ENCODE data around the gene HIVEP3.
"Not testable (repeated sequence)": the region's sequence is repeated elsewhere in the genome, so short reads cannot be mapped to it uniquely, and the experiment has no call there.

HIVEP3 gene

GRCh38 chr1:41709873-41710272, 208.8 kb downstream of the HIVEP3 start:
- peaks cover 21% of the 10 kb centered on the region for H3K4me1 Mint-ChIP-seq (ENCODE audit: low read depth)
- H3K36me3 Mint-ChIP-seq (ENCODE audit: low read depth), result no peaks in the 10 kb centered on the region
- no peak overlapping the region for H3K27ac Mint-ChIP-seq
- H3K27me3 Mint-ChIP-seq (ENCODE audit: low read depth), result no peaks in the 10 kb centered on the region
- no peaks in the 10 kb centered on the region for H3K9me3 Mint-ChIP-seq
- DNase-seq (ENCODE audit: low spot score), result no peak
- H3K4me3 Mint-ChIP-seq, result no peak overlapping the region

- DNase-seq (ENCODE audit: low spot score), result no peak
- no peak overlapping the region for H3K4me3 Mint-ChIP-seq
- H3K27me3 Mint-ChIP-seq (ENCODE audit: low read depth), result no peaks in the 10 kb centered on the region
- no peak overlapping the region for H3K27ac Mint-ChIP-seq
- H3K9me3 Mint-ChIP-seq, result no peaks in the 10 kb centered on the region
- H3K4me1 Mint-ChIP-seq (ENCODE audit: low read depth), result peaks cover 21% of the 10 kb centered on the region
- no peaks in the 10 kb centered on the region for H3K36me3 Mint-ChIP-seq (ENCODE audit: low read depth)
Measured at GRCh38 chr1:41709331-41709730, 209.4 kb downstream of the HIVEP3 start.

- no peak for DNase-seq (ENCODE audit: low spot score)
- Mint-ChIP-seq H3K27me3 (ENCODE audit: low read depth) (no peaks in the 10 kb centered on the region), H3K27ac (no peak overlapping the region), H3K9me3 (no peaks in the 10 kb centered on the region), H3K4me1 (ENCODE audit: low read depth) (peaks cover 19% of the 10 kb centered on the region), H3K36me3 (ENCODE audit: low read depth) (no peaks in the 10 kb centered on the region), H3K4me3 (no peak overlapping the region)
Measured at GRCh38 chr1:41708332-41708731, 210.4 kb downstream of the HIVEP3 start.

- H3K4me1 Mint-ChIP-seq (ENCODE audit: low read depth), result peaks cover 19% of the 10 kb centered on the region
- no peaks in the 10 kb centered on the region for H3K36me3 Mint-ChIP-seq (ENCODE audit: low read depth)
- H3K27me3 Mint-ChIP-seq (ENCODE audit: low read depth), result no peaks in the 10 kb centered on the region
- H3K9me3 Mint-ChIP-seq, result no peaks in the 10 kb centered on the region
- no peak overlapping the region for H3K27ac Mint-ChIP-seq
- DNase-seq (ENCODE audit: low spot score), result no peak
- H3K4me3 Mint-ChIP-seq, result no peak overlapping the region
Measured at GRCh38 chr1:41707793-41708192, 210.9 kb downstream of the HIVEP3 start.

- no peak overlapping the region for H3K27ac Mint-ChIP-seq
- no peak overlapping the region for H3K4me3 Mint-ChIP-seq
- H3K9me3 Mint-ChIP-seq, result no peaks in the 10 kb centered on the region
- no peaks in the 10 kb centered on the region for H3K27me3 Mint-ChIP-seq (ENCODE audit: low read depth)
- no peaks in the 10 kb centered on the region for H3K36me3 Mint-ChIP-seq (ENCODE audit: low read depth)
- peaks cover 19% of the 10 kb centered on the region for H3K4me1 Mint-ChIP-seq (ENCODE audit: low read depth)
- no peak for DNase-seq (ENCODE audit: low spot score)
Measured at GRCh38 chr1:41705798-41706197, 212.9 kb downstream of the HIVEP3 start.

GRCh38 chr1:41704196-41704595, 214.5 kb downstream of the HIVEP3 start:
- Mint-ChIP-seq H3K27ac (no peak overlapping the region), H3K4me3 (no peak overlapping the region), H3K9me3 (no peaks in the 10 kb centered on the region)

GRCh38 chr1:41702771-41703170, 216.0 kb downstream of the HIVEP3 start:
- H3K36me3 Mint-ChIP-seq (ENCODE audit: low read depth), result no peaks in the 10 kb centered on the region
- no peak for DNase-seq (ENCODE audit: low spot score)
- no peak overlapping the region for H3K4me3 Mint-ChIP-seq
- no peaks in the 10 kb centered on the region for H3K9me3 Mint-ChIP-seq
- no peaks in the 10 kb centered on the region for H3K27me3 Mint-ChIP-seq (ENCODE audit: low read depth)
- H3K27ac Mint-ChIP-seq, result no peak overlapping the region
- H3K4me1 Mint-ChIP-seq (ENCODE audit: low read depth), result peaks cover 6% of the 10 kb centered on the region

More at GRCh38 chr1:41704196-41704595, 214.5 kb downstream of the HIVEP3 start:
- peaks cover 10% of the 10 kb centered on the region for H3K4me1 Mint-ChIP-seq (ENCODE audit: low read depth)
- no peaks in the 10 kb centered on the region for H3K36me3 Mint-ChIP-seq (ENCODE audit: low read depth)
- H3K27me3 Mint-ChIP-seq (ENCODE audit: low read depth), result no peaks in the 10 kb centered on the region
- DNase-seq (ENCODE audit: low spot score), result no peak

- no peak for DNase-seq (ENCODE audit: low spot score)
- Mint-ChIP-seq H3K9me3 (no peaks in the 10 kb centered on the region), H3K27me3 (ENCODE audit: low read depth) (no peaks in the 10 kb centered on the region), H3K4me3 (no peak overlapping the region), H3K36me3 (ENCODE audit: low read depth) (no peaks in the 10 kb centered on the region), H3K4me1 (ENCODE audit: low read depth) (peaks cover 2% of the 10 kb centered on the region), H3K27ac (no peak overlapping the region)
Measured at GRCh38 chr1:41700986-41701535, 217.7 kb downstream of the HIVEP3 start.

- DNase-seq (ENCODE audit: low spot score), result no peak
- no peaks in the 10 kb centered on the region for H3K36me3 Mint-ChIP-seq (ENCODE audit: low read depth)
- no peaks in the 10 kb centered on the region for H3K9me3 Mint-ChIP-seq
- no peaks in the 10 kb centered on the region for H3K27me3 Mint-ChIP-seq (ENCODE audit: low read depth)
- no peak overlapping the region for H3K27ac Mint-ChIP-seq
- peaks cover 2% of the 10 kb centered on the region for H3K4me1 Mint-ChIP-seq (ENCODE audit: low read depth)
- no peak overlapping the region for H3K4me3 Mint-ChIP-seq
Measured at GRCh38 chr1:41700581-41700980, 218.1 kb downstream of the HIVEP3 start.

GRCh38 chr1:41699861-41700248, 218.9 kb downstream of the HIVEP3 start:
- no peak overlapping the region for H3K27ac Mint-ChIP-seq
- H3K36me3 Mint-ChIP-seq (ENCODE audit: low read depth), result no peaks in the 10 kb centered on the region
- no peak for DNase-seq (ENCODE audit: low spot score)
- H3K4me3 Mint-ChIP-seq, result no peak overlapping the region
- H3K4me1 Mint-ChIP-seq (ENCODE audit: low read depth), result peaks cover 2% of the 10 kb centered on the region
- H3K27me3 Mint-ChIP-seq (ENCODE audit: low read depth), result no peaks in the 10 kb centered on the region
- H3K9me3 Mint-ChIP-seq, result no peaks in the 10 kb centered on the region

- Mint-ChIP-seq H3K9me3 (no peaks in the 10 kb centered on the region), H3K27ac (no peak overlapping the region), H3K27me3 (ENCODE audit: low read depth) (no peaks in the 10 kb centered on the region), H3K4me1 (ENCODE audit: low read depth) (peaks cover 2% of the 10 kb centered on the region), H3K36me3 (ENCODE audit: low read depth) (no peaks in the 10 kb centered on the region), H3K4me3 (no peak overlapping the region)
- DNase-seq (ENCODE audit: low spot score), result no peak
Measured at GRCh38 chr1:41698916-41699860, 219.5 kb downstream of the HIVEP3 start.

- Mint-ChIP-seq H3K27me3 (ENCODE audit: low read depth) (no peaks in the 10 kb centered on the region), H3K4me1 (ENCODE audit: low read depth) (peaks cover 7% of the 10 kb centered on the region), H3K4me3 (no peak overlapping the region), H3K9me3 (no peaks in the 10 kb centered on the region), H3K36me3 (ENCODE audit: low read depth) (no peaks in the 10 kb centered on the region), H3K27ac (no peak overlapping the region)
- no peak for DNase-seq (ENCODE audit: low spot score)
Measured at GRCh38 chr1:41696381-41696780, 222.3 kb downstream of the HIVEP3 start.

- Mint-ChIP-seq H3K27ac (no peak overlapping the region), H3K36me3 (ENCODE audit: low read depth) (no peaks in the 10 kb centered on the region), H3K27me3 (ENCODE audit: low read depth) (no peaks in the 10 kb centered on the region), H3K4me1 (ENCODE audit: low read depth) (peaks cover 10% of the 10 kb centered on the region), H3K9me3 (no peaks in the 10 kb centered on the region), H3K4me3 (no peak overlapping the region)
- no peak for DNase-seq (ENCODE audit: low spot score)
Measured at GRCh38 chr1:41695118-41695745, 223.5 kb downstream of the HIVEP3 start.

- H3K4me3 Mint-ChIP-seq; H3K27ac Mint-ChIP-seq; H3K36me3 Mint-ChIP-seq (ENCODE audit: low read depth); DNase-seq (ENCODE audit: low spot score); H3K27me3 Mint-ChIP-seq (ENCODE audit: low read depth); H3K9me3 Mint-ChIP-seq: not testable (repeated sequence)
- H3K4me1 Mint-ChIP-seq (ENCODE audit: low read depth), result peaks cover 32% of the 10 kb centered on the region
Measured at GRCh38 chr1:41691966-41692365, 226.8 kb downstream of the HIVEP3 start.

All from T-helper 2 cell treated with Interferon-gamma antibody and Interleukin-4, amounts not matched to agents 5 μg/mL and 100 μg/mL, for 36 hours (primary cell).